GM06990 (cell line): Measurements from ENCODE around the gene P2RX7.

Source experiments
- DNase-seq: peaks from one replicate; pipeline ENCODE4 v3.0.0-alpha.2; 2011; ENCODE audit not compliant: insufficient read length; ENCODE audit errors: extremely low read depth
- H3K27me3 ChIP-seq: replicated peaks from 2 replicates; pipeline ENCODE4 v1.6.0; 2011; ENCODE audit warnings: low read length; ENCODE audit not compliant: control insufficient read depth, insufficient read depth
- H3K36me3 ChIP-seq: 2 replicates; pipeline ENCODE4 v1.5.1; 2011; ENCODE audit warnings: low read length; ENCODE audit not compliant: control insufficient read depth, insufficient read depth
- H3K4me3 ChIP-seq: replicated peaks from 2 replicates; pipeline ENCODE4 v1.5.1; 2011; ENCODE audit warnings: low read depth, mild to moderate bottlenecking, control low read depth, low read length
- CTCF ChIP-seq: IDR thresholded peaks from 2 replicates; pipeline ENCODE4 v1.5.1; 2011; ENCODE audit warnings: low read length, control low read depth, mild to moderate bottlenecking, inconsistent platforms; ENCODE audit not compliant: insufficient read depth, poor library complexity, severe bottlenecking

The P2RX7 gene

DNA sequence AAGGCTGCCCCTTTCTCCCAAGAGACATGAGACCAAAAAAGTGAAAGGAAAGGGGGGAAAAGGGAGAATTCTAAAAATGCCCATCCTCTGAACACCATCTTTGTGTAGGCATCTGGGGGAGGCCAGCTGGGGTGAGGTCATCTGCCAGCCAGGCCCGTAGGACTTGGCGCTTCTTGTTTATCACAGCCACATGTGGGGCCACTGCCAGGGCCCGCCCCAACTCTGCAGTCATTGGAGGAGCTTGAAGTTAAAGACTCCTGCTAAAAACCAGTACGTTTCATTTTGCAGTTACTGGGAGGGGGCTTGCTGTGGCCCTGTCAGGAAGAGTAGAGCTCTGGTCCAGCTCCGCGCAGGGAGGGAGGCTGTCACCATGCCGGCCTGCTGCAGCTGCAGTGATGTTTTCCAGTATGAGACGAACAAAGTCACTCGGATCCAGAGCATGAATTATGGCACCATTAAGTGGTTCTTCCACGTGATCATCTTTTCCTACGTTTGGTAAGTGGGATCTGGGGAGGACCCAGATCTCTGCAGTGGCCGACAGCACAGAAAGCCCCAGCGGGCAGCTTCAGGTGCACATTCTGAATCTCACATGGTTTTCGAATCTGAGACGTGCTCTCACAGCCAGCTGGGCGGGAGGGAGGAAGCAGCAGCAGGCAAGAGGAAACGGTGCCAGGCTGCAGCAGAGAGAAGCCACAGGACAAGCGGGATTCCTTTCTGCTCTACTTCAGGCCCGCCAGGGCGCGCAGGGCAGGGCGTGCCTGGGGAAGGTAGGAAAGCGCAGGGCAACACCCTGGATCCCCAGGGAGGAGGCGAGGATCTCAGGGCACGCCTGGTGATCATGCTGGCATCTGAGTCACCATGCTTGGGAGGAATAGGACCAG lies at the start of gene P2RX7:
Gene P2RX7, plus strand, starts transcription at position 276 of the 881 bp plus-strand sequence. Its CDS starts 95 bp downstream, at position 371.
- H3K36me3 ChIP-seq = no peaks in the 10 kb centered on the region
- no peaks in the 10 kb centered on the region for H3K27me3 ChIP-seq
- TF ChIP-seq CTCF = peak; percentile 11
- peak; percentile 58 for DNase-seq
- H3K4me3 ChIP-seq = peak within 1 kb of the TSS; percentile 57

DNA sequence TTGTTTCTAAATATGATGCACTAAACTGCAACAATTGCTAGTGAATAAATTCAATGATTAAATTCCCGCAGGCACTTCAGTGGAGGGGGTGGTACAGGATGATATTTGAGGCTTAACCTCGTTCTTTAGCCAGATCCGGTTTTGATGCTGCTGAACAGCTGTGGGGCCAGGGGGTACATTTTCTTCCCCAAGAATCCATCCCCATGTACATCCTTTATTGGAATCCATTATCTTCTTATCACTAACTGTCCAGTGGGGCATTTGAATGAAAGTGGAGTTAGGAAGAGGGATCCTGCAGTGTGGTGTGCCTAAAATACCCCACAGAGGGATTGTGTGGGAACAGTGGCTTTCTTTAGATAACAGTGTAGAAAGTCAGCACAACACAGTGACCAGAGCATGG lies 48.4 kb upstream of the P2RX7 start:
- Histone ChIP-seq H3K4me3 (no peak overlapping the region), H3K36me3 (no peaks in the 10 kb centered on the region), H3K27me3 (no peaks in the 10 kb centered on the region)
- no peak for DNase-seq
- no peak for TF ChIP-seq CTCF

DNA sequence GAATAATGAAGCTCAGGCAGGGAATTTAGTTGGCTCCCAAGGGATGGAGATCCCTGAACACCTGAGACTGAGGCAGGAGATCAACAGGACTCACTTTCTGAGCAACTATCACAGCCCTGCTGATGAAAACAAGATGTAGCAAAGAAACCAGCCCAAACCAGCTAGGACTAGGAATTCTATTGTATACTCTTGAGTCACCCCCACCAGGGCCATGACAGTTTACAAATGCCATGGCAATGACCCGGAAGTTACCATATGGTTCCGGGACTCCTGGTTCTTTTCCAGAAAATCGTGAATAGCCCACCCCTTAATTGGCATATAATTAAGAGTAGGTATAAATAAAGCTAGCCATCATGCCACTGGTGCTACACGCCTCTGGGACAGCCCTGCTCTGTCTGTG lies 47.6 kb upstream of the P2RX7 start:
- TF ChIP-seq CTCF = no peak
- Histone ChIP-seq H3K27me3 (no peaks in the 10 kb centered on the region), H3K4me3 (no peak overlapping the region), H3K36me3 (no peaks in the 10 kb centered on the region)
- no peak for DNase-seq

DNA sequence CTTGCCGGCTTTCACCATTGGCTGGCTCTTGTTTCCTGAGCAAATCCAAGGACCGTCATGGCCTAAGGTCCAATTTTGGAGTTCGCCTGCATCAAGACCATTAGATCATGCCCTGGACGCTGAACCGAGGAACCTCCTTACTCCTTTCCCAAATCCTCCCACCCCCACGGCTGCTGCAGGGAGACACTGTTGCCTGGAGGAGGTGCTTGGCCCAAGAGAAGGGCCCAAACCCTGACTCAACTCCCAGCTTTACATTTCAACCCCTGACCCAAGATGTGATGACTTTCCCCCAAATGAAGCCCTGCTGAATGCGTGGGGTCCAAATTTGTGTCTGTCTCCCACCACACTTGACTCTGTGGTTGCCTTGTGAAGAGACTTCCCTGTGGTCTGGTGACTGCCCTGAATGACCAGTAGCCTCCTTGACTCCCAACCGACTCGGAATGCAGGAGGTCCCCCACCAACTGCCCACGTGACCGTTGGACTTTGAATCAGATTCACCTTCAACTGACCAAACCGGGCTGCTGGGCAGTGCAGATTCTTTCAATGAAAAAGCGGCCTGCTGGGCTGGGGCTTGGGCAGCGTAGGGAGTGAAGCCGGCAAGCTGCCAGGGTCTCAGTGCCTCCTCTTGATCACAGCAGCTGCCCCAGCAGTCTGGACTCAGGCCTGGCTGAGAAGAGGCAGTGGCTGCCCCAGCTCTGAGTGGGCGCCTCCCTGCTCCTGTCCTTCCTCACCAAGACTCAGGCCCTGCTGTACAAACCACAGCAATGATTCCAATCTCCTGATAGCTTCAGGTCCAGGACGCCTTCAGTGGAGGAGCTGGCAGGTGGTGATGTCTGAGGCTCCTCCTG lies 46.9 kb upstream of the P2RX7 start:
- no peak overlapping the region for H3K4me3 ChIP-seq
- no peaks in the 10 kb centered on the region for H3K36me3 ChIP-seq
- no peak for DNase-seq
- no peaks in the 10 kb centered on the region for H3K27me3 ChIP-seq
- TF ChIP-seq CTCF = no peak

GRCh38 chr12:121086781-121087295 lies 45.8 kb upstream of the P2RX7 start:
- TF ChIP-seq CTCF = no peak
- Histone ChIP-seq H3K4me3 (no peak overlapping the region), H3K27me3 (no peaks in the 10 kb centered on the region), H3K36me3 (no peaks in the 10 kb centered on the region)
- no peak for DNase-seq
